ENCODE results near the gene CRK.

GRCh38 chr17:1486802-1487695 lies 31.0 kb upstream of the CRK start:
- TF ChIP-seq CTCF (conservative IDR thresholded peaks at IDR 0.05; ENCODE audit: low read depth, low read length), result no peak
- no peak for TF ChIP-seq EZH2 (IDR thresholded peaks at IDR 0.05; ENCODE audit: low read length, unreplicated experiment)
- no peak for TF ChIP-seq EZH2phosphoT487 (IDR thresholded peaks at IDR 0.05; ENCODE audit: borderline replicate concordance, low read length)

All from PC-3 (cell line).